Peyer's patch (tissue), 4 donors: ENCODE results near the gene SP140. TPM values are rescaled to one million over a fixed set of nuclear protein-coding genes. Genes with fewer than 3 reads are reported as not detected.

Source experiments
- DNase-seq, 3 donors: peaks; one replicate each; pipeline ENCODE4 v3.0.0-alpha.2; 2017 to 2019
- H3K27ac ChIP-seq, 4 donors: fragments of 200-600 bp; sonication (generic); one replicate each; pipeline ENCODE4 v1.5.1; 2016 to 2019
- H3K27me3 ChIP-seq, 2 donors: fragments of 200-600 bp; sonication (generic); one replicate each; pipeline ENCODE4 v1.5.1; 2019
- H3K36me3 ChIP-seq, 3 donors: fragments of 200-600 bp; sonication (generic); one replicate each; pipeline ENCODE4 v1.5.1; 2016 to 2019
- H3K4me1 ChIP-seq, 4 donors: fragments of 200-600 bp; sonication (generic); one replicate each; pipeline ENCODE4 v1.5.1; 2016 to 2019
- H3K4me3 ChIP-seq, 4 donors: fragments of 200-600 bp; sonication (generic); 1 replicate in 3 of 4; 2 replicates in 1 of 4; pipeline ENCODE4 v1.5.1; 2016 to 2019; ENCODE audit warnings: mild to moderate bottlenecking in 1 of 4
- H3K9me3 ChIP-seq, 4 donors: fragments of 200-600 bp; sonication (generic); one replicate each; pipeline ENCODE4 v1.5.1; 2016 to 2019; ENCODE audit warnings: mild to moderate bottlenecking in 1 of 4
- POLR2A ChIP-seq, 2 donors: fragments of 450-650 bp; IDR thresholded peaks; one replicate each; pipeline ENCODE4 v1.5.1; 2017; ENCODE audit warnings: antibody characterized with exemption in 2 of 2, mild to moderate bottlenecking in 2 of 2, moderate library complexity in 2 of 2
- total RNA-seq, 4 donors: library from RNA; depleted of rRNA; stranded (reverse); fragments of >200 nt; gene quantifications; one replicate each; pipeline ENCODE4 v1.1.0, GENCODE V29; 2016
- TF ChIP-seq, protein P1 (sequence below), 6 experiments: fragments of 450-650 bp in 4 of 6; fragments of 200-600 bp in 2 of 6; sonication (generic) in 1 of 6; IDR thresholded peaks; one replicate each; pipeline ENCODE4 v1.5.1; 2017 to 2019; ENCODE audit warnings: antibody characterized with exemption in 6 of 6, mild to moderate bottlenecking in 3 of 6, moderate library complexity in 1 of 6

SP140 gene
- total RNA-seq, 4 donors from 2014 or later, result 3.0 to 99.9 (median 9.4) TPM

DNA sequence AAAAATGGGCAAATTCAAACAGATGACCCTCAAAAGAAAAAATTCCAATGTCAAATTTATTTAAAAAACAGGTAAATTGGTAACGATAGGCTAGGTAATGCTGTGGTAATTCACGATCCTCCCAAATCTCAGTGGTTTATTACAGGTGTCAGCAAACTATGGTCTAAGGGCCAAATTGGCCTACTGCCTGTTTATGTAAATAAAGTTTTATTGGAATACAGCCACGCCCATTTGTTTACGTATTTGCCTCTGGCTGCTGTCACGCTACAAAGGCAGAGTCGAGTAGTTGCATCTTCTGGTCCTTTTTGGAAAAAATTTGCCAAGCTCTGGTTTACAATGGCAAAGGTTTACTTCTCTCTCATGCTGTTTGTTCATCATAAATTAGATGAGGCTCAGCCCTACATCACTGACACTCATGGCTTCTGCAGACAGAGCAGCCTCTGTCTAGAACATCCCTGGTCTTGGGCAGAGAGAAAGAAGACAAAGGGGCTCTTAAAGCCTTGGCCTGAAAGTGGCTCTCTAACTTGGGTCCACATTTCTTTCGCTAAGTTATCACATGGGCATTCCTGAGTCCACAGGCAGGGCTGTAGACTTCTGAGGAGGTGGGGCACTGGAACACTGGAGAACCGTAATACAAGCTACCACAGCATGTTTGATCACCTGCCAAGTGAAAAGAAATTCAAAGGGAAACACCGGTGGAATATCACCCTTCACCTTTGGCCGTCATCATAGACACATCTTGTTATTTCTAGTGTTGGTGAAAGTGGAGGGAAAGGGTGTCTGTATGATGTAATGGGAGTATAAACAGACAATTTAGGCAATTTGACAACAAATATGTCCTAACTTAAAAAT lies 40.6 kb upstream of the SP140 start:
- Histone ChIP-seq H3K4me1 (no peaks in the 10 kb centered on the region), H3K4me3 (no peak overlapping the region), H3K36me3 (peaks cover 0 to 25% (median 0%) of the 10 kb centered on the region in 3 donors), H3K9me3 (no peaks in the 10 kb centered on the region), H3K27me3 (no peaks in the 10 kb centered on the region), H3K27ac (no peak overlapping the region)
- no peak for DNase-seq
- TF ChIP-seq POLR2A (IDR thresholded peaks at IDR 0.05), result no peak
- TF ChIP-seq, protein P1, sequence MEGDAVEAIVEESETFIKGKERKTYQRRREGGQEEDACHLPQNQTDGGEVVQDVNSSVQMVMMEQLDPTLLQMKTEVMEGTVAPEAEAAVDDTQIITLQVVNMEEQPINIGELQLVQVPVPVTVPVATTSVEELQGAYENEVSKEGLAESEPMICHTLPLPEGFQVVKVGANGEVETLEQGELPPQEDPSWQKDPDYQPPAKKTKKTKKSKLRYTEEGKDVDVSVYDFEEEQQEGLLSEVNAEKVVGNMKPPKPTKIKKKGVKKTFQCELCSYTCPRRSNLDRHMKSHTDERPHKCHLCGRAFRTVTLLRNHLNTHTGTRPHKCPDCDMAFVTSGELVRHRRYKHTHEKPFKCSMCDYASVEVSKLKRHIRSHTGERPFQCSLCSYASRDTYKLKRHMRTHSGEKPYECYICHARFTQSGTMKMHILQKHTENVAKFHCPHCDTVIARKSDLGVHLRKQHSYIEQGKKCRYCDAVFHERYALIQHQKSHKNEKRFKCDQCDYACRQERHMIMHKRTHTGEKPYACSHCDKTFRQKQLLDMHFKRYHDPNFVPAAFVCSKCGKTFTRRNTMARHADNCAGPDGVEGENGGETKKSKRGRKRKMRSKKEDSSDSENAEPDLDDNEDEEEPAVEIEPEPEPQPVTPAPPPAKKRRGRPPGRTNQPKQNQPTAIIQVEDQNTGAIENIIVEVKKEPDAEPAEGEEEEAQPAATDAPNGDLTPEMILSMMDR (IDR thresholded peaks at IDR 0.05), result no peak

DNA sequence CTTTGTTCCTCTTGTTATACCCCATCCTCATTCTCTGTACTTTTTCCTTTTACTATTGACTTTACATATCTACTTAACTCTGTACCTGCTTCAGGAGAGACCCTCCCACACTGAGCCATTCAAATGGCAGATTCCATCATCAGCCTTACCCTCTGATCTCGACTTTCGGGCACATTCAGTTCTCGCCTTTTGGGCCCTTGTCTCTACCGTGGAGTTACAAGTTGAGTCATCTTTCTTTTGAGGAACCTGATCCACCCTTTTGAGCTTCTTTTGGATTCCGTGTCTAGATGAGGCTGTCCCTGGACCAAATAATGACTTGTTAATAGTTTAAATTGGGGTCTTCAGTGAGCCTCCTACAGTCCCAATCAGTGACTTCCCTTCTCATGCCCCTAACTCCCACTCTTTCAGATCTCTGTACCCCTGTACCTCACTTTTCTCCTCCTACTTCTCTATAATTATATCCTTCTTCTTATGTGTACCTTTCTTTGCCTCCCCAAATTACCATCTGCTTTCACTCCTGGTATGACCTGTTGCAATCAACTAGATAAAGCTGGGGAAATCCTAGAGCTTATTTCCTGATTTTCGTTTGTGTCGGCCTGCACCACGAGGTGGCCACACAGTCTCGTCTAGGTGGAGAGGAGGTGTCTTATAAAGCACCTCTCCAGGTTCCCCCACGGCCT lies 23.0 kb upstream of the SP140 start:
- peaks cover 0 to 10% (median 0%) of the 10 kb centered on the region in 4 donors for H3K4me1 ChIP-seq
- H3K27ac ChIP-seq, result peak overlapping the region in 1 of 4 donors; percentile 57
- H3K27me3 ChIP-seq, result no peaks in the 10 kb centered on the region
- H3K9me3 ChIP-seq, result no peaks in the 10 kb centered on the region
- no peak for TF ChIP-seq POLR2A (IDR thresholded peaks at IDR 0.05)
- TF ChIP-seq, protein P1 (IDR thresholded peaks at IDR 0.05), result peak in 3 of 6 experiments; percentile 10 to 31 (median 18)
- H3K36me3 ChIP-seq, result peaks cover 0 to 86% (median 0%) of the 10 kb centered on the region in 3 donors
- DNase-seq, result peak in 2 of 3 donors; percentile 68 to 69
- H3K4me3 ChIP-seq, result no peak overlapping the region

DNA sequence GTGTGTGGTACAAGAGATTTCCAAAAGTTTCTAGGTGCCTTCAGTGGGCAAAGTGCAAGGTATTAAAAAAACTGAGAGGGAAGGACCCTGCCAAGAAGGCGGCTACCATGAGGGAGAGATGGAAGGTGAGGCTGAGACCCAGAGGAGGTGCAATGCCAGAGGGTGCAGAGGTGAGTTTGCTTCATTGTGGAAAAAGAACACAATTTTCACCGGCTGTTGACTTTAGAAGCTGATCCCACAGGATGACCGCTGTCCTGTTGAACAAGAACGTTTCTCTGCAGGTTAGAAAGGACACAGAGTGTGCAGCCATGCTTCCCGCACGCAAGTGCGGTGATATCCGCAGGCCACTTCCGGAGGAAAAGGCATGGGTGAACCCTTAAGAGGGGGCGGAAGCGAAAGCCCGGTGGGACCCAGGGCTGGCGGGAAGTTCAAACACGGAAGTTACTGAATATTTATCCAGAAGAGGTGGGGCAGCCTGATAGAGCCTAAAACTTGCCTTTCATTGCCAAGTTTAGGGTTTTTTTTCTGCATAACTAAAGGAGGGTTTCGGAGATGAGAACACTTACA lies 22.3 kb upstream of the SP140 start:
- H3K4me1 ChIP-seq, result peaks cover 0 to 10% (median 0%) of the 10 kb centered on the region in 4 donors
- H3K36me3 ChIP-seq, result peaks cover 0 to 86% (median 0%) of the 10 kb centered on the region in 3 donors
- no peaks in the 10 kb centered on the region for H3K9me3 ChIP-seq
- TF ChIP-seq POLR2A (IDR thresholded peaks at IDR 0.05), result no peak
- TF ChIP-seq, protein P1 (IDR thresholded peaks at IDR 0.05), result no peak
- H3K27ac ChIP-seq, result peak overlapping the region in 1 of 4 donors; percentile 57
- H3K27me3 ChIP-seq, result no peaks in the 10 kb centered on the region
- DNase-seq, result peak in 2 of 3 donors; percentile 85
- H3K4me3 ChIP-seq, result no peak overlapping the region

DNA sequence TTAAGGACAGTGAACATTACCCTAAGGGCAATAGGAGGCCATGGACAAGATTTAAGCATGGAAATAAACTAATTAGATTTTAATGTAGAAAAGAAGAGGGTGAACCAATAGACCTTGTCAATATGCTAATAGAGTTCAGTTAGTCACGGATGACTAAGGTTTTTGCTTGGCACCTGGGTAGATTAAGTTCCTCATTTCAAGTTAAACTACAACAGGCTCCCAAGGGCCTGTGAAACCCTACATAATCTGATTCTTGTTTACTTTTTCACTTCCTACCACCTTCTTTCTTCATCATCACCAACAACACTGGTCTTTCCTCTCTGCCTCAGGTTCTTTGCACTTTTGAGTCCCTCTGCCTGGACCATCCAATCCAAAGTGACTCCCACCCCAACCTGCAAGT lies 20.5 kb upstream of the SP140 start:
- H3K36me3 ChIP-seq, result peaks cover 0 to 88% (median 0%) of the 10 kb centered on the region in 3 donors

GRCh38 chr2:230205721-230206120 lies 19.8 kb upstream of the SP140 start:
- H3K4me1 ChIP-seq, result peaks cover 0 to 10% (median 0%) of the 10 kb centered on the region in 4 donors
- H3K27ac ChIP-seq, result peak overlapping the region in 2 of 4 donors; percentile 4 to 57
- TF ChIP-seq, protein P1 (IDR thresholded peaks at IDR 0.05), result no peak
- TF ChIP-seq POLR2A (IDR thresholded peaks at IDR 0.05), result no peak
- H3K9me3 ChIP-seq, result no peaks in the 10 kb centered on the region
- peaks cover 0 to 88% (median 0%) of the 10 kb centered on the region in 3 donors for H3K36me3 ChIP-seq
- H3K4me3 ChIP-seq, result no peak overlapping the region
- H3K27me3 ChIP-seq, result no peaks in the 10 kb centered on the region
- DNase-seq, result no peak

More for the DNA sequence above, 20.5 kb upstream of the SP140 start:
- Histone ChIP-seq H3K27ac (peak overlapping the region in 2 of 4 donors; percentile 11 to 57), H3K4me3 (no peak overlapping the region), H3K27me3 (no peaks in the 10 kb centered on the region), H3K4me1 (peaks cover 0 to 10% (median 0%) of the 10 kb centered on the region in 4 donors), H3K9me3 (no peaks in the 10 kb centered on the region)
- DNase-seq, result peak in 1 of 3 donors; percentile 39
- TF ChIP-seq, protein P1 (IDR thresholded peaks at IDR 0.05), result no peak
- TF ChIP-seq POLR2A (IDR thresholded peaks at IDR 0.05), result no peak
